ENCODE measurements around the gene SEC23A. TPM values are rescaled to one million over a fixed set of nuclear protein-coding genes. Genes with fewer than 3 reads are reported as not detected.
"Not testable (repeated sequence)": the region's sequence is repeated elsewhere in the genome, so short reads cannot be mapped to it uniquely, and the experiment has no call there.

The SEC23A gene
- total RNA-seq, 1 donor from 2014 or later = 56.7 TPM

- TF ChIP-seq, protein P1, sequence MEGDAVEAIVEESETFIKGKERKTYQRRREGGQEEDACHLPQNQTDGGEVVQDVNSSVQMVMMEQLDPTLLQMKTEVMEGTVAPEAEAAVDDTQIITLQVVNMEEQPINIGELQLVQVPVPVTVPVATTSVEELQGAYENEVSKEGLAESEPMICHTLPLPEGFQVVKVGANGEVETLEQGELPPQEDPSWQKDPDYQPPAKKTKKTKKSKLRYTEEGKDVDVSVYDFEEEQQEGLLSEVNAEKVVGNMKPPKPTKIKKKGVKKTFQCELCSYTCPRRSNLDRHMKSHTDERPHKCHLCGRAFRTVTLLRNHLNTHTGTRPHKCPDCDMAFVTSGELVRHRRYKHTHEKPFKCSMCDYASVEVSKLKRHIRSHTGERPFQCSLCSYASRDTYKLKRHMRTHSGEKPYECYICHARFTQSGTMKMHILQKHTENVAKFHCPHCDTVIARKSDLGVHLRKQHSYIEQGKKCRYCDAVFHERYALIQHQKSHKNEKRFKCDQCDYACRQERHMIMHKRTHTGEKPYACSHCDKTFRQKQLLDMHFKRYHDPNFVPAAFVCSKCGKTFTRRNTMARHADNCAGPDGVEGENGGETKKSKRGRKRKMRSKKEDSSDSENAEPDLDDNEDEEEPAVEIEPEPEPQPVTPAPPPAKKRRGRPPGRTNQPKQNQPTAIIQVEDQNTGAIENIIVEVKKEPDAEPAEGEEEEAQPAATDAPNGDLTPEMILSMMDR (IDR thresholded peaks at IDR 0.05) = no peak
- Histone ChIP-seq H3K27ac (no peak overlapping the region), H3K4me1 (no peaks in the 10 kb centered on the region), H3K36me3 (no peaks in the 10 kb centered on the region), H3K4me3 (no peak overlapping the region), H3K9me3 (no peaks in the 10 kb centered on the region), H3K27me3 (ENCODE audit: low read depth) (no peaks in the 10 kb centered on the region)
- no peak for ATAC-seq
- DNase-seq = no peak
- intact Hi-C loops (cut with DNase I) = loop anchor here (10.0 kb wide), 1 partner anchor 280 kb away; no protein-coding TSS in a partner anchor
Measured at GRCh38 chr14:39014460-39014859, 88.6 kb downstream of the SEC23A start.

DNA sequence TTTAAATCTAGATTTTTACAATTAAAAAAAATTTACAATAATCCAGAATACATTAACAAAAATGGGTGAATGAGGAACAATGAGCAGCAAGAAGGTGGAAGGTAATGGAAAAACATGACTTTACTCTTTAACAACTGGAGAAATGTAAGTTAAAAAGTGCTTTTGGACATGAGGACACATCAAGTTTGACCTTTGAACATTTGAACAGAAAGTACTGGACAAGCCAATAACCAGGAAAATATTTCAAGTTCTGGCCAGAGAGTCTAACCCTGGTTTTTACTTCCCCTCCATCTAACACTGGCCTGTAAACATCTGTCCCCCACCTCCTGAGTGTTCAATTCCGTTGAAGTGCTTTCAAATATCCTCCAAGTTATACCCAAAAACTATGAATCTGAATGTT lies 94.1 kb downstream of the SEC23A start:
- H3K27me3 ChIP-seq (ENCODE audit: low read depth); H3K4me1 ChIP-seq; H3K36me3 ChIP-seq; H3K4me3 ChIP-seq; DNase-seq; H3K9me3 ChIP-seq; H3K27ac ChIP-seq; intact Hi-C loops (cut with DNase I); ATAC-seq: not testable (repeated sequence)

- ATAC-seq (no peak), DNase-seq (no peak)
- TF ChIP-seq, protein P1 (IDR thresholded peaks at IDR 0.05) = no peak
- Histone ChIP-seq H3K27ac (no peak overlapping the region), H3K36me3 (no peaks in the 10 kb centered on the region), H3K4me1 (no peaks in the 10 kb centered on the region), H3K27me3 (ENCODE audit: low read depth) (no peaks in the 10 kb centered on the region), H3K9me3 (no peaks in the 10 kb centered on the region), H3K4me3 (no peak overlapping the region)
- intact Hi-C loops (cut with DNase I) = no loop called here
Measured at GRCh38 chr14:39006721-39007410, 96.2 kb downstream of the SEC23A start.

DNA sequence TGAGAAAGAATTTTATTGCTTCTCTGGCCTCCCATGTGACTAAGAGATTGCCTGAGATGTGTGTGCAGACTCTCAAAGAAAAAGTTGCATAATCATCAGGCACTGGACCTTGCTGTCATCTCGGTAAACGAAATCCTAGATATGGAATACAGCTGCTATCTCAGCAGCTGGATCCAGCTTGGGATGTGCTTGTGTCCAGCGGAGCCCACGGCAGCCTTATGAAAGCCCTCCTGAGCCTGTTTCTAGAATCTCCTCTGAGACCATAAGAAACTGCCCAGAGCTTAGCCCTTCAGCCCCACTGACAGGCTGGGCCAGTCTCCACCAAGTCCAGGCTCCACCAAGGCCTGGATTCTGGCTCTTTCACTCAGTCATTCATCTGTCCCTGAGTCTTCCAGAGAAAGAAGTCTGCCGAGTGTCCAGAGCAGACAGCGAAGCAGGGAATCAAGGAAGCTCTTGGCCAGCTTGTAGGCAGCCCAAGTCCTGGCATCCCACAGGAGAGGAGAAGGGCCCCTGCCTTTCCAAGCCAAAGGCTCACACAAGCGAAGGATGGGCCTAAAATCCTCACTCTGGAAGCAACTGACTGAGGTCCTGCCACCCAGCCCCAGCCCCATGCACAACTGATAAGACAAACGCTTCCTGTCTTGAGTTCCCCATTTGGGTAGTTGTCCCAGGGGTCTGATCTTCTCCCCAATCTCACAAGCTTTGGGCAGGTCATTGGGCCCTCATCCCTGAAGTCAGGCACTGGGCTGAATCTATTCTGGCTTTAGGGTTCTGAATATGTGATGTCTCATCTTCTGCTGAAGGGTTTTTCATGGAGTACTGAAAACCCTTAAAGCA lies 97.8 kb downstream of the SEC23A start:
- Histone ChIP-seq H3K27ac (peak overlapping the region; percentile 48), H3K27me3 (ENCODE audit: low read depth) (no peaks in the 10 kb centered on the region), H3K4me1 (no peaks in the 10 kb centered on the region), H3K4me3 (no peak overlapping the region), H3K9me3 (no peaks in the 10 kb centered on the region), H3K36me3 (no peaks in the 10 kb centered on the region)
- ATAC-seq (peak; percentile 52 to 74), DNase-seq (no peak)
- TF ChIP-seq, protein P1 (IDR thresholded peaks at IDR 0.05) = no peak
- intact Hi-C loops (cut with DNase I) = no loop called here

DNA sequence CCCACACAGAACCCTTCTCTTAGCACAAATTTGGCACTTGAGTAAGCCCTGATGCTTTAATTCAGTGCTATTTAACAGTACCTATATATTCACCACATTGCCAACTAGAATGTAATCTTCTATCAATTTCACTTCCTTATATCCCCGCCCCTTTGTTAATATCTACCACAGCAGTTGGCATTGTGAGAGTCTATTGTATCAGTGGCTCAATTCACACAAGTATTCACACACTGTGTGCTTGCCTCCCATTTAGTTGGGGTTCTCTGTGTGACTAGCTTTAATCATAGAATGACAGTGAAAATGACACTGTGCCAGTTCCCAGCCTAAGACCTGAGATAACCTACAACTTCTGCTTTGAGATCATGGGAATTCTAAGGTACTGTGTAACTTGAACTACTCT lies 103.1 kb downstream of the SEC23A start:
- H3K27ac ChIP-seq = no peak overlapping the region
- ATAC-seq (no peak), DNase-seq (no peak)
- TF ChIP-seq, protein P1 (IDR thresholded peaks at IDR 0.05) = no peak
- no peaks in the 10 kb centered on the region for H3K9me3 ChIP-seq
- intact Hi-C loops (cut with DNase I) = no loop called here
- H3K36me3 ChIP-seq = no peaks in the 10 kb centered on the region
- no peaks in the 10 kb centered on the region for H3K27me3 ChIP-seq (ENCODE audit: low read depth)
- H3K4me3 ChIP-seq = no peak overlapping the region
- H3K4me1 ChIP-seq = peaks cover 8% of the 10 kb centered on the region

GRCh38 chr14:38994731-38995130 lies 108.3 kb downstream of the SEC23A start:
- Histone ChIP-seq H3K27ac (no peak overlapping the region), H3K4me3 (no peak overlapping the region), H3K27me3 (ENCODE audit: low read depth) (no peaks in the 10 kb centered on the region), H3K4me1 (peaks cover 14% of the 10 kb centered on the region), H3K9me3 (no peaks in the 10 kb centered on the region), H3K36me3 (no peaks in the 10 kb centered on the region)
- intact Hi-C loops (cut with DNase I) = no loop called here
- TF ChIP-seq, protein P1 (IDR thresholded peaks at IDR 0.05) = no peak
- no peak for DNase-seq
- ATAC-seq = no peak
